Panc1 (cell line): ENCODE results near the gene CST5. TPM values are rescaled to one million over a fixed set of nuclear protein-coding genes. Genes with fewer than 3 reads are reported as not detected.

Experiments
- ATAC-seq: fragments of 200-7000 bp; cut with Tn5 transposase; 2 replicates; pipeline ENCODE4 v1.9.1; 2020; ENCODE audit warnings: mild to moderate bottlenecking, moderate library complexity
- BruUV-seq: library from RNA; stranded (reverse); fragments of 400-500 nt; replicated peaks from 2 replicates; lab custom pipeline; 2021; lab: Mats Ljungman, UMichigan
- CTCF ChIA-PET: fragments of 300-600 bp; sonication (Branson Sonifier 250); formaldehyde crosslinking; loops from one replicate; lab custom pipeline; 2022; ENCODE audit warnings: antibody characterized with exemption; lab: Charles Lee
- POLR2A ChIA-PET: fragments of 300-600 bp; sonication (Branson Sonifier 250); formaldehyde crosslinking; loops from one replicate; lab custom pipeline; 2022; ENCODE audit warnings: antibody characterized with exemption; lab: Charles Lee
- DNase-seq: peaks from one replicate; pipeline ENCODE4 v3.0.0-alpha.2; 2010; ENCODE audit warnings: low read depth, low spot score
- H3K27ac ChIP-seq: 2 replicates; pipeline ENCODE4 v1.5.1; 2011; ENCODE audit warnings: mild to moderate bottlenecking, low read length, inconsistent platforms
- H3K27me3 ChIP-seq: fragments of 200-500 bp; sonication (Bioruptor generic); 2 replicates; pipeline ENCODE4 v1.6.0; 2014; ENCODE audit warnings: low read length, inconsistent platforms; ENCODE audit not compliant: control insufficient read depth, insufficient read depth
- H3K36me3 ChIP-seq: fragments of 200-500 bp; sonication (Bioruptor generic); 2 replicates; pipeline ENCODE4 v1.5.1; 2014; ENCODE audit warnings: inconsistent platforms, mild to moderate bottlenecking, low read length, moderate library complexity; ENCODE audit not compliant: control insufficient read depth, insufficient read depth
- H3K4me1 ChIP-seq: 2 replicates; pipeline ENCODE4 v1.5.1; 2011; ENCODE audit warnings: inconsistent platforms, mild to moderate bottlenecking, low read length, moderate library complexity; ENCODE audit not compliant: control insufficient read depth, insufficient read depth
- H3K4me3 ChIP-seq, 2 experiments: 2 replicates each; pipeline ENCODE4 v1.5.1; 2011 to 2012; ENCODE audit warnings: low read depth in 2 of 2, low read length in 2 of 2, mild to moderate bottlenecking in 2 of 2, inconsistent platforms in 1 of 2, moderate library complexity in 1 of 2
- H3K9me3 ChIP-seq: fragments of 200-500 bp; sonication (Bioruptor generic); 2 replicates; pipeline ENCODE4 v1.5.1; 2014; ENCODE audit warnings: low read depth, mild to moderate bottlenecking, inconsistent platforms, low read length, moderate library complexity; ENCODE audit not compliant: control insufficient read depth, insufficient read depth
- CTCF ChIP-seq: fragments of 450-650 bp; IDR thresholded peaks from 2 replicates; pipeline ENCODE4 v1.5.1; 2017; ENCODE audit warnings: mild to moderate bottlenecking
- POLR2AphosphoS5 ChIP-seq: IDR thresholded peaks from 2 replicates; pipeline ENCODE4 v1.6.1; 2012; ENCODE audit warnings: mild to moderate bottlenecking, low read depth, low read length, moderate library complexity
- REST ChIP-seq, 2 experiments: IDR thresholded peaks; 2 replicates each; pipeline ENCODE4 v1.6.1; 2011 to 2012; ENCODE audit warnings: low read depth in 2 of 2, control low read depth in 1 of 2, low read length in 1 of 2, mild to moderate bottlenecking in 1 of 2, moderate library complexity in 1 of 2; ENCODE audit not compliant: insufficient read depth in 1 of 2
- SIN3A ChIP-seq: IDR thresholded peaks from 2 replicates; pipeline ENCODE4 v1.6.1; 2012; ENCODE audit warnings: low read depth, mild to moderate bottlenecking, low read length, moderate library complexity, borderline replicate concordance; ENCODE audit not compliant: insufficient read depth
- TCF7L2 ChIP-seq: IDR thresholded peaks from 2 replicates; pipeline ENCODE4 v1.6.1; 2011; ENCODE audit warnings: mild to moderate bottlenecking, low read depth, low read length, inconsistent platforms
- in situ Hi-C: cut with HindIII; loops from 2 replicates; pipeline ENCODE4 v1.10.0; 2016; ENCODE audit warnings: low sequenced_read_pairs, low pct_unique_long_range_greater_than_20kb
- intact Hi-C: fragments of 100-400 bp; cut with micrococcal nuclease; formaldehyde crosslinking; loops from one replicate; pipeline ENCODE4 v1.10.0; 2022; ENCODE audit not compliant: unreplicated experiment
- total RNA-seq: library from RNA; stranded (reverse); gene quantifications from one replicate; pipeline ENCODE4 v1.2.1, GENCODE V29; 2021; ENCODE audit not compliant: unreplicated experiment

CST5 gene
- total RNA-seq, 1 experiment from 2014 or later = not detected

GRCh38 chr20:23923891-23924435 is 44.4 kb upstream of the CST5 start:
- CTCF ChIA-PET = no interaction called here
- H3K9me3 ChIP-seq = no peaks in the 10 kb centered on the region
- ATAC-seq (no peak), DNase-seq (no peak)
- in situ Hi-C loops = no loop called here
- H3K27me3 ChIP-seq = no peaks in the 10 kb centered on the region; the same call in 1 of the 2 replicates
- H3K4me3 ChIP-seq = no peak overlapping the region
- BruUV-seq = no TSS peak
- intact Hi-C loops = no loop called here
- POLR2A ChIA-PET = interaction anchor here (0.6 kb wide), 1 partner anchor 234 kb away, joined by 12 read pairs; no protein-coding TSS in a partner anchor
- H3K4me1 ChIP-seq = no peaks in the 10 kb centered on the region
- no peaks in the 10 kb centered on the region for H3K36me3 ChIP-seq
- no peak overlapping the region for H3K27ac ChIP-seq
- no peak for TF ChIP-seq REST (IDR thresholded peaks at IDR 0.05; ENCODE audit: insufficient read depth in 1 of 2, low read depth in 2 of 2, low read length in 1 of 2)
- TF ChIP-seq TCF7L2 = no peak
- TF ChIP-seq POLR2AphosphoS5 = no peak
- TF ChIP-seq SIN3A = no peak

GRCh38 chr20:23923311-23923710 is 43.8 kb upstream of the CST5 start:
- in situ Hi-C loops = no loop called here
- no peaks in the 10 kb centered on the region for H3K9me3 ChIP-seq
- no peaks in the 10 kb centered on the region for H3K36me3 ChIP-seq
- TF ChIP-seq TCF7L2 (no peak), SIN3A (no peak), REST (IDR thresholded peaks at IDR 0.05; ENCODE audit: insufficient read depth in 1 of 2, low read depth in 2 of 2, low read length in 1 of 2) (no peak), POLR2AphosphoS5 (no peak), CTCF (no peak)
- BruUV-seq = no TSS peak
- CTCF ChIA-PET = no interaction called here
- no peaks in the 10 kb centered on the region; the same call in 1 of the 2 replicates for H3K27me3 ChIP-seq
- no peak for ATAC-seq
- no peak for DNase-seq
- no peak overlapping the region for H3K4me3 ChIP-seq
- no peaks in the 10 kb centered on the region for H3K4me1 ChIP-seq
- no peak overlapping the region for H3K27ac ChIP-seq
- POLR2A ChIA-PET = no interaction called here
- intact Hi-C loops = no loop called here
